ENCODE data around the gene MRPL55. TPM values are rescaled to one million over a fixed set of nuclear protein-coding genes. Genes with fewer than 3 reads are reported as not detected.
"Not testable (repeated sequence)": the region's sequence is repeated elsewhere in the genome, so short reads cannot be mapped to it uniquely, and the experiment has no call there.

The MRPL55 gene
- total and polyA plus RNA-seq, 2 experiments from 2014 or later = 139 to 144 TPM

GRCh38 chr1:228114827-228115226 is 5.7 kb upstream of the MRPL55 start:
- no peak for DNase-seq (ENCODE audit: low read depth in 1 of 2, low spot score in 1 of 2)
- TF ChIP-seq CTCF (IDR thresholded peaks at IDR 0.05; ENCODE audit: low read depth, low read length) = no peak
- H3K4me3 ChIP-seq = no peak overlapping the region
- no peaks in the 10 kb centered on the region for H3K27me3 ChIP-seq
- no peaks in the 10 kb centered on the region for H3K9me3 ChIP-seq (ENCODE audit: low read depth)
- no peaks in the 10 kb centered on the region for H3K36me3 ChIP-seq
- no peak overlapping the region for H3K27ac ChIP-seq
- H3K4me1 ChIP-seq (ENCODE audit: low read depth) = no peaks in the 10 kb centered on the region

- Histone ChIP-seq H3K36me3 (no peaks in the 10 kb centered on the region), H3K27me3 (no peaks in the 10 kb centered on the region), H3K27ac (no peak overlapping the region), H3K4me1 (ENCODE audit: low read depth) (no peaks in the 10 kb centered on the region), H3K4me3 (no peak overlapping the region), H3K9me3 (ENCODE audit: low read depth) (no peaks in the 10 kb centered on the region)
- no peak for TF ChIP-seq CTCF (IDR thresholded peaks at IDR 0.05; ENCODE audit: low read depth, low read length)
- DNase-seq (ENCODE audit: low read depth in 1 of 2, low spot score in 1 of 2) = no peak
Observed at GRCh38 chr1:228112617-228113016, 3.5 kb upstream of the MRPL55 start.

DNA sequence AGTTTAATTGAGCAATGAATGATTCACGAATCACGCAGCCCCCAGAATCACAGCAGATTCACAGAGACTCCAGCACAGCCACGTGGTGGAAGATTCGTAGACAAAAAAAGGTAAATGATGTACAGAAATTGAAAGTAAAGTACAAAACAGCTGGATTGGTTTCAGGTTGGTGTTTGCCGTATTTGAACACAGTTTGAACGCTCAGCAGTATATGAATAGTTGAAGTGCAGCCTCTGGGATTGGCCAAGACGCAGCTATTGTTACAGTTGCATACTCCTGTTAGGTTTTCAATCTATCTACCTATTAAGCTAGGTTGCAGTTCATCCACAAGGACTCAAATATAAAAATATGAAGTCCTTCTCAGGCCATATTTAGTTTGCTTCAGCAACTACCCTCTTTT is 3.1 kb upstream of the MRPL55 start:
- no peaks in the 10 kb centered on the region for H3K36me3 ChIP-seq
- H3K4me1 ChIP-seq (ENCODE audit: low read depth) = no peaks in the 10 kb centered on the region
- H3K27ac ChIP-seq = no peak overlapping the region
- H3K27me3 ChIP-seq = no peaks in the 10 kb centered on the region
- no peaks in the 10 kb centered on the region for H3K9me3 ChIP-seq (ENCODE audit: low read depth)
- H3K4me3 ChIP-seq = no peak overlapping the region
- DNase-seq (ENCODE audit: low read depth in 1 of 2, low spot score in 1 of 2) = no peak
- TF ChIP-seq CTCF (IDR thresholded peaks at IDR 0.05; ENCODE audit: low read depth, low read length) = no peak

GRCh38 chr1:228111315-228111714 is 2.2 kb upstream of the MRPL55 start:
- H3K27me3 ChIP-seq; H3K4me1 ChIP-seq (ENCODE audit: low read depth); DNase-seq (ENCODE audit: low read depth in 1 of 2, low spot score in 1 of 2); H3K27ac ChIP-seq; H3K36me3 ChIP-seq; H3K4me3 ChIP-seq; H3K9me3 ChIP-seq (ENCODE audit: low read depth): not testable (repeated sequence)

GRCh38 chr1:228110556-228110955 is 1.5 kb upstream of the MRPL55 start:
- no peak overlapping the region for H3K4me3 ChIP-seq
- no peak for TF ChIP-seq CTCF (IDR thresholded peaks at IDR 0.05; ENCODE audit: low read depth, low read length)
- H3K27me3 ChIP-seq = no peaks in the 10 kb centered on the region
- peaks cover 2% of the 10 kb centered on the region for H3K36me3 ChIP-seq
- H3K9me3 ChIP-seq (ENCODE audit: low read depth) = no peaks in the 10 kb centered on the region
- no peak overlapping the region for H3K27ac ChIP-seq
- H3K4me1 ChIP-seq (ENCODE audit: low read depth) = no peaks in the 10 kb centered on the region
- DNase-seq (ENCODE audit: low read depth in 1 of 2, low spot score in 1 of 2) = no peak

- Histone ChIP-seq H3K4me3 (peak overlapping the region; percentile 74), H3K27ac (no peak overlapping the region), H3K4me1 (ENCODE audit: low read depth) (no peaks in the 10 kb centered on the region), H3K9me3 (ENCODE audit: low read depth) (no peaks in the 10 kb centered on the region), H3K36me3 (peaks cover 2% of the 10 kb centered on the region), H3K27me3 (no peaks in the 10 kb centered on the region)
- peak in 1 of 2 donors; percentile 42 for DNase-seq (ENCODE audit: low read depth in 1 of 2, low spot score in 1 of 2)
- TF ChIP-seq CTCF (IDR thresholded peaks at IDR 0.05; ENCODE audit: low read depth, low read length) = no peak
Observed at GRCh38 chr1:228109962-228110488, 926 bp upstream of the MRPL55 start.
